AG09319 (cell line): ENCODE measurements around the gene HNF4A.

ENCODE experiments used
- DNase-seq: peaks from one replicate; pipeline ENCODE4 v3.0.0-alpha.2; 2010; ENCODE audit warnings: low read depth; ENCODE audit errors: extremely low read depth
- TF ChIP-seq, protein P1 (sequence below): IDR thresholded peaks from 2 replicates; pipeline ENCODE4 v1.5.1; 2011; ENCODE audit warnings: low read depth, mild to moderate bottlenecking, inconsistent platforms, low read length, moderate library complexity

The HNF4A gene

DNA sequence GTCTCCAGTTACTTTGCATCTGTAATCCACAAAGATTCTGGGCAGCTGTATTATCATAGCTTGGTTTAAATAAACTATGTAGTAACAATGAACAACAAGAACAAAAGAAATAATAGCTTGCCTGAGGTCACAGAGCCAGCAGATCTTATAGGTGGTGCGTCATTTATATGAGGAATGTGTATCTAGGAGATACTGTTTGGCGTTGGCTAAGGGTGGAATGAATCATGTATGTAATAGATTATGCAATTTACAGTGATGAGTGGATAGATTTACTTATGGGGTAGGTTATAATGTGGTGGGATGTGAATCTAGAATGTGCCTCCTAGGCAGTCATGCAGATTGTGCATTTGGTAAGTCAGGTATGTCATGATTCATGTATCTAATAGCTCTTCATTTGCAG, 42.8 kb downstream of the HNF4A start:
- TF ChIP-seq, protein P1, sequence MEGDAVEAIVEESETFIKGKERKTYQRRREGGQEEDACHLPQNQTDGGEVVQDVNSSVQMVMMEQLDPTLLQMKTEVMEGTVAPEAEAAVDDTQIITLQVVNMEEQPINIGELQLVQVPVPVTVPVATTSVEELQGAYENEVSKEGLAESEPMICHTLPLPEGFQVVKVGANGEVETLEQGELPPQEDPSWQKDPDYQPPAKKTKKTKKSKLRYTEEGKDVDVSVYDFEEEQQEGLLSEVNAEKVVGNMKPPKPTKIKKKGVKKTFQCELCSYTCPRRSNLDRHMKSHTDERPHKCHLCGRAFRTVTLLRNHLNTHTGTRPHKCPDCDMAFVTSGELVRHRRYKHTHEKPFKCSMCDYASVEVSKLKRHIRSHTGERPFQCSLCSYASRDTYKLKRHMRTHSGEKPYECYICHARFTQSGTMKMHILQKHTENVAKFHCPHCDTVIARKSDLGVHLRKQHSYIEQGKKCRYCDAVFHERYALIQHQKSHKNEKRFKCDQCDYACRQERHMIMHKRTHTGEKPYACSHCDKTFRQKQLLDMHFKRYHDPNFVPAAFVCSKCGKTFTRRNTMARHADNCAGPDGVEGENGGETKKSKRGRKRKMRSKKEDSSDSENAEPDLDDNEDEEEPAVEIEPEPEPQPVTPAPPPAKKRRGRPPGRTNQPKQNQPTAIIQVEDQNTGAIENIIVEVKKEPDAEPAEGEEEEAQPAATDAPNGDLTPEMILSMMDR: no peak
- no peak for DNase-seq

- DNase-seq: no peak
- TF ChIP-seq, protein P1: no peak
Measured at GRCh38 chr20:44399446-44399845, 43.9 kb downstream of the HNF4A start.

DNA sequence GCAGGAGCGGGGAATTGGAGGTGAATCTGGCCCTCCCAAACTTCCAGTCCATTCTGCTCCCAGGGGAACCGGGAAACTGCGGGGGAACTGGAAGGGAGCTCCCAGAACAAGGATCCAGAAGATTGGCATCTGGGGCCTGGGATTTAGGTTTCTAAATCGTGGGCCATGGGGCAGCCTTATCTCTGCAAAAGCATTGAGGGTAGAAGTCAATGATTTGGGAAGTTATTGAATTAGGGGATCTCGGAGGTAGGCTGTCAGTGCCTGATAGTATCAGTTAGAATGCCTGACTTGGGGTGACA, 45.1 kb downstream of the HNF4A start:
- no peak for DNase-seq
- TF ChIP-seq, protein P1: no peak

- DNase-seq: no peak
- TF ChIP-seq, protein P1: no peak
Measured at GRCh38 chr20:44400970-44401769, 45.7 kb downstream of the HNF4A start.

- TF ChIP-seq, protein P1: no peak
- DNase-seq: no peak
Measured at GRCh38 chr20:44401770-44402390, 46.4 kb downstream of the HNF4A start.

DNA sequence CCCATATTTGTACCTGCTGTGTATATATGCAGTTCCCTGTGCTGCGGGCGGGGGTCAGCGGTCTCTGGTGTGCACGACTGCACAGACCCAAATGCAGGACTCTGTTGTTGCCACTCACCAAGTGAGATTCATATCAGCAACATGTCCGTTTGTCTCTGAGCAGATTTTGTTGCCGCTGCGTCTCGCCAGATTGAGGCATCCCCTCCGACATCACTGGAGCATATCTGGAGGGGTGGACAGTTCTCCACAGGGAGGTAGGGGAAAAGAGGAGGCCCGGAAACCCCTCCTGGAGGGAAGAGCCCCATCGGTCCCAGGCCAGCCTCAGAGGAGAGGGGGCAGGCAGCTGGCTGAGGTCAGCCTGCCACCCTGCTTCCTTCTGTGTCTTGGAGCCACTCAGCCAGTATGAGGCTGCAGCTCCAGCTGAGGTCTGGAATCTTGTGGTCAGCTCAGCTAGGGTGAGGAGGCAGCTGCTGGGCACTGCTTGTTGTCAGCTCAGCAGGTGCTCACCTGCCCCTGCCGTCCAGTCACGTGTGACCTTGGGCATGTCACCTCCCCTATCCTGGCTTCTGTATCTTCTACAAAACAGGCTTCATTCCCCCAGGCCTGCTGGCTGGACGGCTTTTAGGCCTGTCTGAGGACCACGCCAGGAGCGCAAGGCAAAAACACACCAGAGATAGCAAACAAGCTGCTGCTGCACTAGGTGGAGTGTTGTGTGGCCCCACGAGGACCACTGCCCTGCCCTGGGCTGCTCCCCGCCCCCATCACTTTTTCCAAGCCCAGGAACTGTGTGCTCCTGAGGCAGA, 47.1 kb downstream of the HNF4A start:
- TF ChIP-seq, protein P1: no peak
- DNase-seq: no peak
